Mesenchymal stem cell (in vitro differentiated cells and primary cell): ENCODE measurements around the gene TRPM2.

Source experiments
- DNase-seq: peaks from one replicate; pipeline ENCODE4 v3.0.0-alpha.2; 2013
- H2AFZ ChIP-seq: one replicate; pipeline ENCODE4 v1.6.1; 2013; ENCODE audit warnings: low read depth, mild to moderate bottlenecking, control low read depth, inconsistent platforms, low read length, moderate library complexity
- H2AK5ac ChIP-seq: 2 replicates; pipeline ENCODE4 v1.6.1; 2013; ENCODE audit warnings: low read length, moderate library complexity, mild to moderate bottlenecking, inconsistent platforms; ENCODE audit not compliant: severe bottlenecking
- H2BK120ac ChIP-seq: one replicate; pipeline ENCODE4 v1.6.1; 2013; ENCODE audit warnings: low read depth, mild to moderate bottlenecking, inconsistent platforms, low read length, moderate library complexity
- H2BK12ac ChIP-seq, 2 experiments: one replicate each; pipeline ENCODE4 v1.6.1; 2013; ENCODE audit warnings: inconsistent platforms in 2 of 2, low read length in 2 of 2, mild to moderate bottlenecking in 2 of 2, moderate library complexity in 2 of 2, control low read depth in 1 of 2
- H2BK15ac ChIP-seq: one replicate; pipeline ENCODE4 v1.6.1; 2013; ENCODE audit warnings: mild to moderate bottlenecking, low read depth, inconsistent platforms; ENCODE audit not compliant: poor library complexity, severe bottlenecking
- H2BK5ac ChIP-seq: 2 replicates; pipeline ENCODE4 v1.6.1; 2013; ENCODE audit warnings: low read depth, mild to moderate bottlenecking, low read length, control low read depth, inconsistent platforms; ENCODE audit not compliant: poor library complexity, severe bottlenecking
- H3K14ac ChIP-seq, 2 experiments: one replicate each; pipeline ENCODE4 v1.6.1; 2013; ENCODE audit warnings: inconsistent platforms in 2 of 2, low read length in 2 of 2, control low read depth in 1 of 2, mild to moderate bottlenecking in 1 of 2, moderate library complexity in 1 of 2
- H3K18ac ChIP-seq, 2 experiments: one replicate each; pipeline ENCODE4 v1.6.1; 2013; ENCODE audit warnings: inconsistent platforms in 2 of 2, low read length in 2 of 2, control low read depth in 1 of 2, low read depth in 1 of 2, mild to moderate bottlenecking in 1 of 2
- H3K23ac ChIP-seq, 2 experiments: one replicate each; pipeline ENCODE4 v1.6.1; 2013; ENCODE audit warnings: inconsistent platforms in 2 of 2, low read length in 2 of 2, mild to moderate bottlenecking in 2 of 2, moderate library complexity in 2 of 2, control low read depth in 1 of 2
- H3K27ac ChIP-seq: 2 replicates; pipeline ENCODE4 v1.5.1; 2013; ENCODE audit warnings: mild to moderate bottlenecking, moderate library complexity, low read length, control low read depth, inconsistent platforms; ENCODE audit not compliant: poor library complexity, severe bottlenecking
- H3K27me3 ChIP-seq, 2 experiments: 2 replicates each; pipeline versions ENCODE4 v1.6.1 to v1.7.0; 2013; ENCODE audit warnings: low read length in 2 of 2, mild to moderate bottlenecking in 2 of 2, moderate library complexity in 2 of 2, control low read depth in 1 of 2, inconsistent platforms in 1 of 2; ENCODE audit not compliant: control insufficient read depth in 1 of 2, insufficient read depth in 1 of 2
- H3K36me3 ChIP-seq, 2 experiments: 2 replicates each; pipeline versions ENCODE4 v1.6.1 to v1.7.0; 2013; ENCODE audit warnings: low read length in 2 of 2, control low read depth in 1 of 2, inconsistent platforms in 1 of 2, low read depth in 1 of 2, mild to moderate bottlenecking in 1 of 2; ENCODE audit not compliant: insufficient read depth in 2 of 2, control insufficient read depth in 1 of 2
- H3K4ac ChIP-seq, 2 experiments: one replicate each; pipeline ENCODE4 v1.6.1; 2013; ENCODE audit warnings: inconsistent platforms in 2 of 2, low read length in 2 of 2, mild to moderate bottlenecking in 2 of 2, moderate library complexity in 2 of 2, control low read depth in 1 of 2, low read depth in 1 of 2
- H3K4me1 ChIP-seq: 2 replicates; pipeline ENCODE4 v1.6.1; 2013; ENCODE audit warnings: low read depth, low read length, control low read depth; ENCODE audit not compliant: control insufficient read depth, insufficient read depth
- H3K4me2 ChIP-seq: 2 replicates; pipeline ENCODE4 v1.6.1; 2013; ENCODE audit warnings: low read length, mild to moderate bottlenecking, inconsistent platforms; ENCODE audit not compliant: poor library complexity, severe bottlenecking
- H3K4me3 ChIP-seq, 2 experiments: 2 replicates each; pipeline versions ENCODE4 v1.5.1 to v1.7.0; 2013; ENCODE audit warnings: low read length in 2 of 2, mild to moderate bottlenecking in 2 of 2, control low read depth in 1 of 2, low read depth in 1 of 2; ENCODE audit not compliant: insufficient read depth in 1 of 2
- H3K79me1 ChIP-seq: replicated peaks from 2 replicates; pipeline ENCODE4 v1.6.1; 2013; ENCODE audit warnings: mild to moderate bottlenecking, control low read depth, low read length, inconsistent platforms; ENCODE audit not compliant: poor library complexity, severe bottlenecking
- H3K9ac ChIP-seq: 2 replicates; pipeline ENCODE4 v1.7.0; 2013; ENCODE audit warnings: mild to moderate bottlenecking, low read length, moderate library complexity
- H3K9me3 ChIP-seq: 2 replicates; pipeline ENCODE4 v1.7.0; 2013; ENCODE audit warnings: mild to moderate bottlenecking, low read length; ENCODE audit not compliant: control insufficient read depth
- H4K8ac ChIP-seq: one replicate; pipeline ENCODE4 v1.6.1; 2013; ENCODE audit warnings: inconsistent platforms, mild to moderate bottlenecking, low read length, moderate library complexity
- H4K91ac ChIP-seq: one replicate; pipeline ENCODE4 v1.6.1; 2013; ENCODE audit warnings: mild to moderate bottlenecking, low read length, inconsistent platforms
- WGBS: methylation state at CpG from one replicate; pipeline ENCODE4 v1.1.7; 2013; ENCODE audit warnings: mixed read lengths; 5-methylcytosine and 5-hydroxymethylcytosine counted together

Gene TRPM2

DNA sequence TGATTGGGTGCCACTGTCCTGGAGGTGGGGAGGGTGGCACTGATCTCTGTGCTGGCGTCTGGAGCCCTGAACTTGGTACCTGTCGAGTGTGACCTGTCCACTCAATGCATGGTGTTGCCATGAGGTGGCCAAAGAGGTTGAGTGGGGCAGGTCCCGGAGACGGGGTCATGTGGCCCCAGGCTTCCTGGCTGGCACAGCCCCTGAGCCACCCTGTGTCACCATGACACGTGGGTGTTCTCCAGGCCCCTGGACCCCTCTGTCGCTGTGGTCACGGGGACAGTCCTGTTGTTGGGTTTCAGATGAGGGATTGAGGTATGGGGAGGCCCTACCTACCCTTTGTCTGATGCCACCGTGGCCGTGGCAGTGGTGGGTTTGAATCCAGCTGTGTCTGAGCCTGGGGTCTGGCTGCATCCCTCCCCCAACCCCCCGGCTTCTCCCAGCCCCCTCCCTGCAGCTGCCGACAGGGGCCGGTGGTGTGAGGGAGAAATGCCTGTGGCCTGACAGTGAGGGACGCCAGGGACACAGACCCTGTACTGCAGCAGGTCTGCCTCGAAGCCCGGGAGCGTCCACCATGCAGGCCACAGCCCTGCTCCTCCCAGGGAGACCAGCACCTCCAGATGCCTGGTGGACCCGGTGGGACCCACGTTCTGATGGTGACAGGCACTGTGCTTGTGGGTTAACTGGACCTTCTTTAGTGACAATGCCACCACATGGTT is 12.0 kb downstream of the TRPM2 start:
- H3K18ac ChIP-seq, result no peak overlapping the region
- DNase-seq, result no peak
- H4K8ac ChIP-seq, result no peak overlapping the region
- H2BK5ac ChIP-seq, result no peak overlapping the region
- no peak overlapping the region for H3K23ac ChIP-seq
- H2BK15ac ChIP-seq, result no peak overlapping the region
- H2BK12ac ChIP-seq, result no peak overlapping the region
- no peak overlapping the region for H3K4me2 ChIP-seq
- peaks cover 10% of the 10 kb centered on the region for H3K4me1 ChIP-seq
- 85% methylated on average over 13 of the region's 18 CpGs for WGBS
- no peaks in the 10 kb centered on the region for H3K79me1 ChIP-seq
- H2AFZ ChIP-seq, result no peak overlapping the region
- H3K27me3 ChIP-seq, result peaks cover 16 to 22% of the 10 kb centered on the region in 2 experiments
- no peak overlapping the region for H3K4me3 ChIP-seq
- no peaks in the 10 kb centered on the region for H3K36me3 ChIP-seq
- H2BK120ac ChIP-seq, result no peak overlapping the region
- no peak overlapping the region for H2AK5ac ChIP-seq
- H3K9ac ChIP-seq, result no peak overlapping the region
- no peak overlapping the region for H3K4ac ChIP-seq
- H3K14ac ChIP-seq, result no peak overlapping the region
- no peak overlapping the region for H4K91ac ChIP-seq
- peaks cover 11% of the 10 kb centered on the region for H3K9me3 ChIP-seq
- no peak overlapping the region for H3K27ac ChIP-seq

DNA sequence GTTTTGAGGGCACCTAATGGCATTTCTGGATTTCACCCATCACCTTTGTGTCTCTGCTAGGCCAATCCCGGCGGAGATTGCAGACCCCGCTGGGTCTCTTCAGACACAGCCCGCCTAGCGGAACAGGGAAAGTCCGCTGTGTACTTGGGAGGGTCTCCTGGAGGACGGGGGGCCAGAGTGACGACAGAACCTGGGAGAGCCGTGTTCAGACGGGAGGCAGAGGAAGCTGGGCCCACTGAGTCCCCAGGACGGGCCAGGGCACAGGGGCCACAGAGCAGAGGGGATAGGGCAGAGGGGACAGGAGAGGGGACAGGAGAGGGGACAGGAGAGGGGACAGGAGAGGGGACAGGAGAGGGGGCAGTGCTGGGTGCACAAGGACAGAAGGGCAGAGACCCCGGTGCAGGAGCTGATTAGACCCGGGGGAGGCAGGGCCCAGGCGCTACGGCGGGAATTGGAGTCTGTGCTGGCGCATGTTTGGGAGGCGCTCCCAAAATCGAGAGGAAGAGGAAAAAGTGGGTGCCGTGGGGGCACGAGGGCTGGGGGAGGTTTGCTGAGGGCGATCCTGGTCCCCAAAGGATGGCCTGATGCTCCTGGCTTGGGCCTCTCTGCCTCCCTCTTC is 12.7 kb downstream of the TRPM2 start:
- Histone ChIP-seq H3K4me3 (no peak overlapping the region), H3K79me1 (no peaks in the 10 kb centered on the region), H3K4me2 (no peak overlapping the region), H3K27ac (no peak overlapping the region), H2BK15ac (no peak overlapping the region), H3K4ac (no peak overlapping the region), H2BK120ac (no peak overlapping the region), H2AFZ (no peak overlapping the region), H3K36me3 (no peaks in the 10 kb centered on the region), H3K9me3 (peaks cover 11% of the 10 kb centered on the region), H3K4me1 (peaks cover 12% of the 10 kb centered on the region), H3K14ac (no peak overlapping the region), H3K23ac (no peak overlapping the region), H4K91ac (no peak overlapping the region), H2BK12ac (no peak overlapping the region), H2AK5ac (no peak overlapping the region), H4K8ac (no peak overlapping the region), H3K9ac (no peak overlapping the region), H3K18ac (no peak overlapping the region), H3K27me3 (peaks cover 20 to 23% of the 10 kb centered on the region in 2 experiments), H2BK5ac (no peak overlapping the region)
- DNase-seq, result no peak
- WGBS, result 89% methylated on average over 21 of the region's 22 CpGs

DNA sequence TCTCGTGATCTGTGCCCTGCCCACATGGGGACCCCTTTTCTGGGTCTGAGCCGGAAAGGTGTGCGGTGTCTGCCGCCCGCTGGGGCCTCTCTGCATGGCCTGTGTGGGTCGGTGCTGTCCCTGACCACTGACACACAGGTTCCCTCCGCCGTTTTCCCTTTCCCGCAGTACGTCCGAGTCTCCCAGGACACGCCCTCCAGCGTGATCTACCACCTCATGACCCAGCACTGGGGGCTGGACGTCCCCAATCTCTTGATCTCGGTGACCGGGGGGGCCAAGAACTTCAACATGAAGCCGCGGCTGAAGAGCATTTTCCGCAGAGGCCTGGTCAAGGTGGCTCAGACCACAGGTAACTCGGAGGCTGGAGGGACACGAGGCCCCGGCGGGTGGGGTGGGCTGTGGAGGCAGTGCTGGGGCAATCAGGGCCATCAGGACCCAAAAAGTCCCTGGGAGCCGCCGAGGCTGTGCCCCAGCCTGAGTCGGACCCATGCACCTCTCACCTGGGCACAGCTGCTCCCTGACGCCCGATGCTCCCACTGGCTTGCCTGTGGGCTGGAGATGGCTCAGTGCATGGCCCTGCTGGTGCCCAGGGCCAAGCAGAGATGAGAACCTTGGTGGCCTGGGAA is 13.3 kb downstream of the TRPM2 start:
- H3K14ac ChIP-seq, result no peak overlapping the region
- no peak overlapping the region for H2AFZ ChIP-seq
- 89% methylated on average over 28 of the region's 28 CpGs for WGBS
- H3K79me1 ChIP-seq, result no peaks in the 10 kb centered on the region
- no peak for DNase-seq
- H3K36me3 ChIP-seq, result no peaks in the 10 kb centered on the region
- H2BK5ac ChIP-seq, result no peak overlapping the region
- no peak overlapping the region for H2BK12ac ChIP-seq
- H3K27me3 ChIP-seq, result peaks cover 20 to 23% of the 10 kb centered on the region in 2 experiments
- H2AK5ac ChIP-seq, result no peak overlapping the region
- H4K8ac ChIP-seq, result no peak overlapping the region
- no peak overlapping the region for H3K4me3 ChIP-seq
- no peak overlapping the region for H2BK120ac ChIP-seq
- no peak overlapping the region for H4K91ac ChIP-seq
- H2BK15ac ChIP-seq, result no peak overlapping the region
- H3K23ac ChIP-seq, result no peak overlapping the region
- H3K27ac ChIP-seq, result no peak overlapping the region
- H3K18ac ChIP-seq, result no peak overlapping the region
- no peak overlapping the region for H3K9ac ChIP-seq
- peaks cover 11% of the 10 kb centered on the region for H3K9me3 ChIP-seq
- no peak overlapping the region for H3K4me2 ChIP-seq
- no peak overlapping the region for H3K4ac ChIP-seq
- peaks cover 12% of the 10 kb centered on the region for H3K4me1 ChIP-seq

DNA sequence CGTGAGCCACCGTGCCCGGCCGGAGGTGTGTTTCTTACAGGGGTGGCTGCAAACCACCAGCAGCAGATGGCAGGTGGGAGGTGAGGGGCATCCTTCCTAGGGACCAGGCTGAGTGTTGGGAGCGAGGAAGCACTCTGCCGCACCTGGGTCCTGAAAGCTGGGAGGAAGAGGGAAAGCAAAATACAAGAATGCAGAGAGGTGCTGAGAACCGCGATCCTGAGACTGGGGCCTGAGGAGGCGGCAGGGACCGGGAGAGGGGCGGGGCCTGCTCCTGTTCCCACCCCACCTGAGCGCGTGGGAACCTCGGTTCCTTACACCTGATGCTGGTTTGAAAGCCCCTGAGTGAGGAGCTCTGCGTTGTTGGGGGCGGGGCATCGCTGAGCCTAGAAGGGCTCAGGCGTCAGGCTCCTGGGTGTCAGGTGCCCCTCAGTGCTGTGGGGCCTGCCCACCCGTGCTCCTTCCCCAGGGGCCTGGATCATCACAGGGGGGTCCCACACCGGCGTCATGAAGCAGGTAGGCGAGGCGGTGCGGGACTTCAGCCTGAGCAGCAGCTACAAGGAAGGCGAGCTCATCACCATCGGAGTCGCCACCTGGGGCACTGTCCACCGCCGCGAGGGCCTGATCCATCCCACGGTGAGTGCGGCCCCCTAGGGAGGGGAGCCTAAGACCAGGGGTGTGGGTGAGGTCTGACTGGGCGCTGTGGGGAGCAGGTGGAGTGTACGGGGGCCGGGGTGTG is 15.5 kb downstream of the TRPM2 start:
- no peak overlapping the region for H3K4me3 ChIP-seq
- no peak overlapping the region for H2BK12ac ChIP-seq
- H3K9ac ChIP-seq, result no peak overlapping the region
- no peak overlapping the region for H2AK5ac ChIP-seq
- peaks cover 20% of the 10 kb centered on the region in 2 experiments for H3K27me3 ChIP-seq
- H3K4ac ChIP-seq, result no peak overlapping the region
- no peak overlapping the region for H4K8ac ChIP-seq
- no peak overlapping the region for H3K18ac ChIP-seq
- peaks cover 12% of the 10 kb centered on the region for H3K4me1 ChIP-seq
- peak overlapping the region; percentile 10 for H4K91ac ChIP-seq
- H3K79me1 ChIP-seq, result no peaks in the 10 kb centered on the region
- H2BK5ac ChIP-seq, result no peak overlapping the region
- H3K36me3 ChIP-seq, result no peaks in the 10 kb centered on the region
- no peak overlapping the region for H3K27ac ChIP-seq
- H3K4me2 ChIP-seq, result no peak overlapping the region
- no peak overlapping the region for H3K23ac ChIP-seq
- H2BK120ac ChIP-seq, result no peak overlapping the region
- no peak overlapping the region for H2BK15ac ChIP-seq
- H2AFZ ChIP-seq, result no peak overlapping the region
- no peak overlapping the region for H3K14ac ChIP-seq
- peaks cover 3% of the 10 kb centered on the region for H3K9me3 ChIP-seq
- no peak for DNase-seq
- WGBS, result 28% methylated on average over 35 of the region's 35 CpGs
